NCI-H2081 treated with DMSO at 0.1 percent for 48 hours (cell line): ENCODE measurements around the gene PELI2.

Experiments
- DNase-seq: peaks from one replicate; lab custom pipeline; 2025; lab: John Stamatoyannopoulos, UW

PELI2 gene

GRCh38 chr14:56206596-56206995 is 88.4 kb downstream of the PELI2 start:
- DNase-seq, result no peak

GRCh38 chr14:56207626-56208292 is 89.5 kb downstream of the PELI2 start:
- DNase-seq, result no peak

- no peak for DNase-seq
These were observed 90.3 kb downstream of the PELI2 start for GRCh38 chr14:56208520-56208919.

- DNase-seq, result no peak
These were observed 92.4 kb downstream of the PELI2 start for GRCh38 chr14:56210571-56210970.

- no peak for DNase-seq
These were observed 92.9 kb downstream of the PELI2 start for GRCh38 chr14:56211084-56211483.

- DNase-seq, result no peak
These were observed 93.6 kb downstream of the PELI2 start for GRCh38 chr14:56211844-56212243.

- DNase-seq, result no peak
These were observed 94.3 kb downstream of the PELI2 start for GRCh38 chr14:56212521-56212920.

- DNase-seq, result no peak
These were observed 95.1 kb downstream of the PELI2 start for GRCh38 chr14:56213306-56213705.

GRCh38 chr14:56215180-56215579 is 97.0 kb downstream of the PELI2 start:
- DNase-seq, result no peak

- no peak for DNase-seq
These were observed 98.6 kb downstream of the PELI2 start for GRCh38 chr14:56216626-56217379.

GRCh38 chr14:56217380-56218045 is 99.3 kb downstream of the PELI2 start:
- no peak for DNase-seq

GRCh38 chr14:56219666-56220413 is 101.6 kb downstream of the PELI2 start:
- no peak for DNase-seq

- no peak for DNase-seq
These were observed 103.3 kb downstream of the PELI2 start for GRCh38 chr14:56221382-56222128.

GRCh38 chr14:56224229-56224628 is 106.0 kb downstream of the PELI2 start:
- DNase-seq, result no peak

GRCh38 chr14:56224691-56225681 is 106.8 kb downstream of the PELI2 start:
- DNase-seq, result no peak

GRCh38 chr14:56235388-56235787 is 117.2 kb downstream of the PELI2 start:
- no peak for DNase-seq

GRCh38 chr14:56237398-56237797 is 119.2 kb downstream of the PELI2 start:
- DNase-seq, result no peak

GRCh38 chr14:56241461-56241860 is 123.2 kb downstream of the PELI2 start:
- DNase-seq, result no peak

GRCh38 chr14:56243110-56243509 is 124.9 kb downstream of the PELI2 start:
- no peak for DNase-seq

GRCh38 chr14:56244138-56244789 is 126.1 kb downstream of the PELI2 start:
- no peak for DNase-seq
